ENCODE data around the gene FAM162B.
"Not testable (repeated sequence)": the region's sequence is repeated elsewhere in the genome, so short reads cannot be mapped to it uniquely, and the experiment has no call there.

The FAM162B gene

DNA sequence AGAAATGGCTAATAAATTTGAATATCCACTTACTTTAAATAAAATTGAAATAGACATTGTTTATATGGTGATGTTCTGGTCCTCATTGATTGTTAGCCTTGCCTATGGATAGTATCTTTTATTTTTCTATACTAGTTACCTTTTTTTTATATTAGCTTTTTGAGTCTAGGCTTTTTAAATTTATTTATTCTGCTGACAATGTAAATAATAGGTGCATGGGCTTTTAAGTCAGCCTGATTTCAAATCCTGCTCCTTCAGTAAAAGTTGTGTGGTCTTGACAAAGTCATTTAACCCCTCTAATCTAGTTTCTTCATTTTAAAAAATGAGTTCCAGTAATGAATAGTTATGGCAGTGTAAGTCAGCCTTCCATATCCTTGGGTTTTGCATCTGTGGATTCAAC, 38.6 kb downstream of the FAM162B start:
- no peak overlapping the region for H3K9ac ChIP-seq (ENCODE audit: low read length in 2 of 2)
- no peak overlapping the region for H3K27ac ChIP-seq (ENCODE audit: low read length)
- peaks cover 9 to 30% of the 10 kb centered on the region in 2 donors for H3K36me3 ChIP-seq (ENCODE audit: control insufficient read depth in 2 of 2, insufficient read depth in 2 of 2, low read length in 2 of 2)
- no peaks in the 10 kb centered on the region for H3K4me1 ChIP-seq (ENCODE audit: control insufficient read depth, insufficient read depth, low read length)
- no peaks in the 10 kb centered on the region for H3K27me3 ChIP-seq (ENCODE audit: control insufficient read depth in 1 of 2, insufficient read depth in 2 of 2, low read length in 2 of 2)
- no peaks in the 10 kb centered on the region for H3K9me3 ChIP-seq (ENCODE audit: control insufficient read depth in 2 of 2, low read length in 2 of 2)
- no peak overlapping the region for H3K4me3 ChIP-seq (ENCODE audit: low read length in 2 of 2)

DNA sequence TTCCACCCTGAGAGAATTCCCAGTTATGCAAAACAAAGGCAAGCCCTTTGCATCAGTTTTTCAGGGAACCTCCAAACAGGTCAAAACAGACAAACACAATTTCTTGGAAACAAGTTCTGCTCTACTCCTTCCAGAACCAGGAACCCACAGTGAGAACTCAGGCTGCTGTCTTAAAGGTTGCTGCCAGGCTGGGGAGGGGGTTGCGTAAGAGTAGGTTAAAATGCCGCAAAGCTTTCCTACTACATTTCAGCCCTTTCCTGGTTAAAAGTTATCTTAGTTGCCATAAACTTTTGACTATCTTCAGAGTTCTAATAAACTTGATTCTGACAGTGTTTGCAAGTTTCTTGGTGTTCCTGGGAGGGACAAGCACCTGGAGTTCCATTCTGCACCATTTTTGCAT, 50.8 kb downstream of the FAM162B start:
- no peaks in the 10 kb centered on the region for H3K27me3 ChIP-seq (ENCODE audit: control insufficient read depth in 1 of 2, insufficient read depth in 2 of 2, low read length in 2 of 2)
- no peak overlapping the region for H3K4me3 ChIP-seq (ENCODE audit: low read length in 2 of 2)
- no peaks in the 10 kb centered on the region for H3K4me1 ChIP-seq (ENCODE audit: control insufficient read depth, insufficient read depth, low read length)
- H3K9me3 ChIP-seq (ENCODE audit: control insufficient read depth in 2 of 2, low read length in 2 of 2): no peaks in the 10 kb centered on the region
- H3K27ac ChIP-seq (ENCODE audit: low read length): no peak overlapping the region
- no peak overlapping the region for H3K9ac ChIP-seq (ENCODE audit: low read length in 2 of 2)
- H3K36me3 ChIP-seq (ENCODE audit: control insufficient read depth in 2 of 2, insufficient read depth in 2 of 2, low read length in 2 of 2): peaks cover 6 to 27% of the 10 kb centered on the region in 2 donors

DNA sequence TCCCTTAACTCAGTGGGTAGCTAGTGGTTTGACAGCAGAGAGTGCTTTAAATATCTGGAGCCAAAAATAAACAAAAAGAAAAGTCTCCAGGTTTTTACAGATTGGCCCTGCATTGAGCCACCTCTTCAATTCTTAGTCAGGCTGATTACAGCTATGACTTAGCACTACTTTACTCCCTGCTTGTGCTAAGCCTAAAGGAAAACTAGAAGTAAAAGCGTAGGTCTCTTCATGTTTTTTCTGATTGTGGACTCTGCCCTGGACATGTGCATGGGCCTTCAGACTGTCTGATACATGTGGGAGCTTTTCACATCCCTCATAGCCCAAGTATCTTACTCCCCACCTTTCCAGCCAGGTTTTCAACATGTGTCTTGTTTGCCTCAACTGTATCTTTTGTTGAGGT, 51.2 kb downstream of the FAM162B start:
- Histone ChIP-seq H3K36me3 (ENCODE audit: control insufficient read depth in 2 of 2, insufficient read depth in 2 of 2, low read length in 2 of 2) (peaks cover 6 to 27% of the 10 kb centered on the region in 2 donors), H3K4me1 (ENCODE audit: control insufficient read depth, insufficient read depth, low read length) (no peaks in the 10 kb centered on the region)

GRCh38 chr6:116705917-116706316, 59.6 kb downstream of the FAM162B start:
- H3K9ac ChIP-seq (ENCODE audit: low read length in 2 of 2): no peak overlapping the region
- peaks cover 7 to 9% of the 10 kb centered on the region in 2 donors for H3K36me3 ChIP-seq (ENCODE audit: control insufficient read depth in 2 of 2, insufficient read depth in 2 of 2, low read length in 2 of 2)
- H3K27ac ChIP-seq (ENCODE audit: low read length): no peak overlapping the region
- no peaks in the 10 kb centered on the region for H3K9me3 ChIP-seq (ENCODE audit: control insufficient read depth in 2 of 2, low read length in 2 of 2)
- H3K27me3 ChIP-seq (ENCODE audit: control insufficient read depth in 1 of 2, insufficient read depth in 2 of 2, low read length in 2 of 2): no peaks in the 10 kb centered on the region
- H3K4me3 ChIP-seq (ENCODE audit: low read length in 2 of 2): no peak overlapping the region
- no peaks in the 10 kb centered on the region for H3K4me1 ChIP-seq (ENCODE audit: control insufficient read depth, insufficient read depth, low read length)

More for the DNA sequence above, 51.2 kb downstream of the FAM162B start:
- H3K27ac ChIP-seq (ENCODE audit: low read length): no peak overlapping the region
- no peaks in the 10 kb centered on the region for H3K9me3 ChIP-seq (ENCODE audit: control insufficient read depth in 2 of 2, low read length in 2 of 2)
- H3K4me3 ChIP-seq (ENCODE audit: low read length in 2 of 2): no peak overlapping the region
- H3K9ac ChIP-seq (ENCODE audit: low read length in 2 of 2): no peak overlapping the region
- H3K27me3 ChIP-seq (ENCODE audit: control insufficient read depth in 1 of 2, insufficient read depth in 2 of 2, low read length in 2 of 2): no peaks in the 10 kb centered on the region

GRCh38 chr6:116703888-116704287, 61.6 kb downstream of the FAM162B start:
- not testable (repeated sequence) for H3K9ac ChIP-seq (ENCODE audit: low read length in 2 of 2); H3K9me3 ChIP-seq (ENCODE audit: control insufficient read depth in 2 of 2, low read length in 2 of 2); H3K4me1 ChIP-seq (ENCODE audit: control insufficient read depth, insufficient read depth, low read length); H3K27me3 ChIP-seq (ENCODE audit: control insufficient read depth in 1 of 2, insufficient read depth in 2 of 2, low read length in 2 of 2); H3K4me3 ChIP-seq (ENCODE audit: low read length in 2 of 2); H3K27ac ChIP-seq (ENCODE audit: low read length)
- H3K36me3 ChIP-seq (ENCODE audit: control insufficient read depth in 2 of 2, insufficient read depth in 2 of 2, low read length in 2 of 2): peaks cover 7 to 18% of the 10 kb centered on the region in 2 donors

All from stomach smooth muscle (tissue), 2 donors.